Posterior vena cava (tissue), 2 donors: ENCODE measurements around the gene METAP1D. TPM values are rescaled to one million over a fixed set of nuclear protein-coding genes. Genes with fewer than 3 reads are reported as not detected.

Experiments used
- DNase-seq: peaks from one replicate; pipeline ENCODE4 v3.0.0-alpha.2; 2020; ENCODE audit warnings: low spot score
- intact Hi-C, 2 donors: fragments of 100-400 bp; cut with DNase I; formaldehyde crosslinking; loops; one replicate each; pipeline versions ENCODE4 v1.14.1 to v1.14.2; 2022 to 2023
- total RNA-seq, 2 donors: library from RNA; stranded (reverse); fragmentation: NEBNext Ultra II Directional; extraction: Animal tissue kit (Norgen Biotek cat#: 25700); gene quantifications; one replicate each; pipeline ENCODE4 v1.2.1, GENCODE V29; 2021
- donor health status: DM: yes; HTN: yes; CAD: no.
- donor health status: DM: yes; HTN: yes; CAD: no.

The METAP1D gene
- total RNA-seq, 2 donors from 2014 or later, result 3.5 to 6.5 TPM

- DNase-seq, result no peak
- intact Hi-C loops, result no loop called here
Observed at GRCh38 chr2:172072303-172072702, 72.5 kb downstream of the METAP1D start.

- DNase-seq, result no peak
- intact Hi-C loops, result no loop called here
Observed at GRCh38 chr2:172072706-172073105, 73.0 kb downstream of the METAP1D start.

GRCh38 chr2:172073518-172073917, 73.8 kb downstream of the METAP1D start:
- intact Hi-C loops, result no loop called here
- no peak for DNase-seq

GRCh38 chr2:172074254-172074653, 74.5 kb downstream of the METAP1D start:
- DNase-seq, result no peak
- intact Hi-C loops, result no loop called here

- intact Hi-C loops, result no loop called here
Observed at GRCh38 chr2:172079416-172079815, 79.7 kb downstream of the METAP1D start.

GRCh38 chr2:172079838-172080640, 80.3 kb downstream of the METAP1D start:
- intact Hi-C loops, result no loop called here
- DNase-seq, result no peak

More at GRCh38 chr2:172079416-172079815, 79.7 kb downstream of the METAP1D start:
- DNase-seq, result no peak

GRCh38 chr2:172080641-172081220, 81.0 kb downstream of the METAP1D start:
- intact Hi-C loops, result no loop called here

GRCh38 chr2:172081221-172082022, 81.7 kb downstream of the METAP1D start:
- no peak for DNase-seq
- intact Hi-C loops, result no loop called here

More at GRCh38 chr2:172080641-172081220, 81.0 kb downstream of the METAP1D start:
- DNase-seq, result no peak

GRCh38 chr2:172082105-172082943, 82.6 kb downstream of the METAP1D start:
- no peak for DNase-seq
- intact Hi-C loops, result no loop called here

GRCh38 chr2:172082944-172083627, 83.3 kb downstream of the METAP1D start:
- intact Hi-C loops, result no loop called here
- DNase-seq, result no peak

GRCh38 chr2:172083628-172084394, 84.1 kb downstream of the METAP1D start:
- DNase-seq, result no peak

GRCh38 chr2:172084395-172084644, 84.6 kb downstream of the METAP1D start:
- no peak for DNase-seq
- intact Hi-C loops, result no loop called here

More at GRCh38 chr2:172083628-172084394, 84.1 kb downstream of the METAP1D start:
- intact Hi-C loops, result no loop called here

GRCh38 chr2:172084645-172085459, 85.1 kb downstream of the METAP1D start:
- peak; percentile 93 for DNase-seq
- intact Hi-C loops, result no loop called here

GRCh38 chr2:172085460-172086159, 85.9 kb downstream of the METAP1D start, which contains the start of gene DLX1:
TSS of gene DLX1 (plus strand) at chr2:172085507. CDS start at chr2:172085678, 171 bp downstream.
- intact Hi-C loops, result no loop called here
- no peak for DNase-seq

- no peak for DNase-seq
Observed at GRCh38 chr2:172086241-172087206, 86.8 kb downstream of the METAP1D start.

More at GRCh38 chr2:172086241-172087206, 86.8 kb downstream of the METAP1D start:
- intact Hi-C loops, result no loop called here
